HG03354 (cell line): ENCODE data around the gene P2RY2.

Source experiments
- ATAC-seq: cut with Tn5 transposase; IDR thresholded peaks from one replicate; pipeline ENCODE4 v1.9.1; 2021; ENCODE audit warnings: mild to moderate bottlenecking; ENCODE audit not compliant: unreplicated experiment, poor library complexity, severe bottlenecking

The P2RY2 gene

GRCh38 chr11:73218106-73218829, at the start of gene P2RY2:
Gene P2RY2, plus strand, starts transcription at chr11:73218281. Its CDS starts 15,879 bp downstream, at chr11:73234160.
- ATAC-seq, result no peak

GRCh38 chr11:73168925-73169579, 49.0 kb upstream of the P2RY2 start:
- ATAC-seq, result no peak

- ATAC-seq, result no peak
Observed at GRCh38 chr11:73170140-73170539, 47.9 kb upstream of the P2RY2 start.

GRCh38 chr11:73171436-73172161, 46.5 kb upstream of the P2RY2 start:
- no peak for ATAC-seq

- ATAC-seq, result no peak
Observed at GRCh38 chr11:73172992-73173656, 45.0 kb upstream of the P2RY2 start.

- ATAC-seq, result no peak
Observed at GRCh38 chr11:73173755-73174494, 44.2 kb upstream of the P2RY2 start.

- no peak for ATAC-seq
Observed at GRCh38 chr11:73174495-73174791, 43.6 kb upstream of the P2RY2 start.

GRCh38 chr11:73175551-73176144, 42.4 kb upstream of the P2RY2 start:
- no peak for ATAC-seq

- no peak for ATAC-seq
Observed at GRCh38 chr11:73176145-73176873, 41.8 kb upstream of the P2RY2 start.

GRCh38 chr11:73176874-73177155, 41.3 kb upstream of the P2RY2 start:
- no peak for ATAC-seq

GRCh38 chr11:73177380-73177777, 40.7 kb upstream of the P2RY2 start:
- ATAC-seq, result no peak

- ATAC-seq, result peak; percentile 86
Observed at GRCh38 chr11:73177778-73178539, 40.1 kb upstream of the P2RY2 start.

GRCh38 chr11:73178681-73179080, 39.4 kb upstream of the P2RY2 start:
- no peak for ATAC-seq

- no peak for ATAC-seq
Observed at GRCh38 chr11:73182824-73183321, 35.2 kb upstream of the P2RY2 start.

GRCh38 chr11:73184953-73185671, 33.0 kb upstream of the P2RY2 start:
- ATAC-seq, result peak; percentile 54

- no peak for ATAC-seq
Observed at GRCh38 chr11:73185680-73186293, 32.3 kb upstream of the P2RY2 start.

GRCh38 chr11:73186294-73186850, 31.7 kb upstream of the P2RY2 start:
- no peak for ATAC-seq
